ENCODE measurements around the gene FN3KRP. TPM values are rescaled to one million over a fixed set of nuclear protein-coding genes. Genes with fewer than 3 reads are reported as not detected.

Gene FN3KRP
- total and polyA plus RNA-seq, 2 donors = 19.4 to 40.9 TPM

DNA sequence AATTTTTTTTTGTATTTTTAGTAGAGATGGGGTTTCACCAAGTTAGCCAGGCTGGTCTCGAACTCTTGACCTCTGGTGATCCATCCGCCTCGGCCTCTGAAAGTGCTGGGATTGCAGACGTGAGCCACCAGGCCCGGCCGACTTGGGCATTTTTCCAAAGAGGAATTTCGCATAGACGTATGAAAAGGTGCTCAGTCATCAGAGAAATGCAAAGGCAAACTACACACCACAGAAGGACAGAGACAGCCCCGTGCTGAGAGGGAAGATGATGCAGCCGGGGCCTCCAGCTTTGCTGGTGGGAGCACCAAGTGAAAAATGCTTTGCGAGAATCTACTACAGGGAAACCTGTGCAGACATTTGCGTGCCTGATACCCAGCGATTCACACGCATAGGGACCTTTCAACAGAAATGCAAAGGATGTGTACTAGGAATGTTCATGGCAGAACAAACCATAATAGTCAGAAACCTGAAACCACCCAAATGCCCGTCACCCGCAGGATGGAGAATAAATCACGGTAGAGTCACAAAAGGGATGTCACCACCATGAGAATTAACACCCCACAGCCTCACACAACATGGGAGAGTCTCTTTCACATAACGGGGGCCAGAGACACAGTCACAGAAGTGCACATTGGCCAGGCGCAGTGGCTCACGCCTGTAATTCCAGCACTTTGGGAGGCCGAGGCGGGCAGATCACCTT lies 23.2 kb upstream of the FN3KRP start:
- 94% methylated on average over 22 of the region's 22 CpGs for WGBS
- H3K27ac ChIP-seq (ENCODE audit: low read depth) = no peak overlapping the region
- H3K36me3 ChIP-seq (ENCODE audit: insufficient read depth) = no peaks in the 10 kb centered on the region
- no peak overlapping the region for H3K4me3 ChIP-seq (ENCODE audit: low read depth, low read length)
- DNase-seq (ENCODE audit: extremely low spot score) = no peak
- H3K4me1 ChIP-seq (ENCODE audit: insufficient read depth) = no peaks in the 10 kb centered on the region

DNA sequence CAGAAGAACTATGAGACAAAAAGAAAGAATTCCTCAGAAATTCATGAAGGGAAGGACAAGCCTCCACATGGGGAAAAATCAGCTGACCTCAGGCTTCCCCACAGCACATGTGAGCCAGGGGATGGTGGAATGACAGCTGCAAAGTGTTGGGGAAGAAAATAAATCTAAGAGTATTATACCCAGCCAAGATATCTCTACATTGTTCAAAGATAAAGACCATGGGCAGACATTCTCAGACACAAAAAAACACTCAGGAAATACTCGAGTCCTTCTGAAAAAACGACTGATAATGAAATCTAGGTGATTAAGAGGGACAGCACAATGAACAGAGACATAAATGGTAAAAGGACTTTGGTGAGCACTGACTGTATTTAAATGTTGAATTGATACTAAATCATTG lies 21.9 kb upstream of the FN3KRP start:
- Histone ChIP-seq H3K27ac (ENCODE audit: low read depth) (no peak overlapping the region), H3K36me3 (ENCODE audit: insufficient read depth) (no peaks in the 10 kb centered on the region), H3K4me1 (ENCODE audit: insufficient read depth) (no peaks in the 10 kb centered on the region), H3K4me3 (ENCODE audit: low read depth, low read length) (no peak overlapping the region)
- DNase-seq (ENCODE audit: extremely low spot score) = no peak
- WGBS = 76% methylated on average over 2 of the region's 2 CpGs

DNA sequence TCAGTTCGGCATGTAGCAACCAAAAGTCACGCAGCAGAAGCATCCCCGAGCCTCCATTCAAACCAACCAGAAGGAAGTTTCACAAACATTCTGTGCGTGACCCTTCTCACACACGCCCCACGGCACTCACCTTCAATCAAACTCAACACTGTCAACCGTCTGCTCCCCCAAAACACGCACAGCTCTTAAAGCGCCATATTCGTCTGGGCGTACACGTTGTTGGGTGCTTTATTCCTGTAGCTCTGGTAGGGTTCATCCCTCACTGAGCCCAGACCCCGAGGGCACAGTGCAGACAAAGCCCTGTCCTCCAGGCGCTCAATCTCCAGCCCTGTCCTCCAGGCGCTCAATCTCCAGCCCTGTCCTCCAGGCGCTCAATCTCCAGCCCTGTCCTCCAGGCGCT lies 20.2 kb upstream of the FN3KRP start:
- Histone ChIP-seq H3K27ac (ENCODE audit: low read depth) (no peak overlapping the region), H3K4me3 (ENCODE audit: low read depth, low read length) (no peak overlapping the region), H3K4me1 (ENCODE audit: insufficient read depth) (no peaks in the 10 kb centered on the region), H3K36me3 (ENCODE audit: insufficient read depth) (no peaks in the 10 kb centered on the region)
- 96% methylated on average over 16 of the region's 17 CpGs for WGBS
- no peak for DNase-seq (ENCODE audit: extremely low spot score)

DNA sequence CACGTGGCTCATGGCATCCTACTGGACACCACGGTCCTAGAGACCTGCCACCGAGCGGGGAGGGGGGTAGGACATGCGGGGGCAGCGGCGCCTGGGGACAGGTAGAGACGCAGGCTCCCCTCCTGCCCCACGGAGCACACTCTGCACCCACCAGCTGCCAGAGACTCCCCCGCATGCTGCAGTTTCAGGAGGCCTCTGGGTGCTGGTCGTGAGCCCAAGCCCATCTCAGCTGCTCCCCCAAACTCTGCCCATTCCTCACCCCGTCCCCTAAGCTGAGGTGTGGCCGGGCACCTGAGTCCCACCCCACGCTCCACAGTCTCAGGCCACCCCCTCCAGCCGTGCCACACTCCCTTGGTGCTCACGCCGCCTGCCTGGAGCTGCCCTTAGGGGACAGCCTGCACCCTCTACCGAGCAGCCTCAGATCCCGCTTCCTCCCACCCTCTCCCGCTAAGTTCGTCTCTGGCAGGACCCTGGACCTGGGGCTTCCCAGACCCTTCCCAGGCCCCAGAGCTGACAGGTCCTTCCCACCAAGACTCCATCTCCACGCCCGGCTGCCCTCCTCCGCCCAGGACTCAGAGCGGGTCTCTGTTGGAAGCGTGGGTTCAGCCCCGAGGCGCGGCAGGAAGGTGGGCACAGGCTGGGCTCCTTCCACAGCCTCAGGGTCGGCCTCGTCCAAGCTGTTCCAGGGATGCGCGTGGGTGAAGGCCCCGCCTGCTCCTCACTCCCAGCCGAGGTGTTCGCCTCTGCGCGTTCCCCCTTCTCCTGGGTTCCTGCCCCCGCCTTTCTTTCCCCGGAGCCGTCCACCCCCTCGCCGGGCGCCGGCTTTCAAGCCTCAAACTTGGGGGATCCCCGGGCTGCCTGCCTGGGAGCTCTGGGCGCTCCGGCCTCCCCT lies 19.3 kb upstream of the FN3KRP start:
- no peak for DNase-seq (ENCODE audit: extremely low spot score)
- Histone ChIP-seq H3K4me3 (ENCODE audit: low read depth, low read length) (peak overlapping the region; percentile 89), H3K4me1 (ENCODE audit: insufficient read depth) (no peaks in the 10 kb centered on the region), H3K27ac (ENCODE audit: low read depth) (no peak overlapping the region), H3K36me3 (ENCODE audit: insufficient read depth) (no peaks in the 10 kb centered on the region)
- 29% methylated on average over 48 of the region's 48 CpGs for WGBS

DNA sequence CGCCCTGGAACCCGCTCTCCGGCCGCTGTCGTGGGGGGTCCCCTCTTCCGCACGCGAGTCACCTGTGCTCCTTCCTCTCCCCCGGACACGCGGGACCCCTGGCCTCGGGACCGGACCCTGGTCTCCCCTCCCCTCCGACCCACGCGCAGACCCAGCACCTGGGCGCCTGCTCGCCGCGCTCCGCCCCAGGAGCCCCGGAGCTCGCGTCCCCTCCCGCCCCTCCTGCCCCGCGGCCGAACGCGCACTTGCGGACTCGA lies 18.8 kb upstream of the FN3KRP start:
- under 1% methylated on average over 32 of the region's 32 CpGs for WGBS
- no peak for DNase-seq (ENCODE audit: extremely low spot score)
- Histone ChIP-seq H3K36me3 (ENCODE audit: insufficient read depth) (no peaks in the 10 kb centered on the region), H3K27ac (ENCODE audit: low read depth) (no peak overlapping the region), H3K4me3 (ENCODE audit: low read depth, low read length) (peak overlapping the region; percentile 89), H3K4me1 (ENCODE audit: insufficient read depth) (no peaks in the 10 kb centered on the region)

DNA sequence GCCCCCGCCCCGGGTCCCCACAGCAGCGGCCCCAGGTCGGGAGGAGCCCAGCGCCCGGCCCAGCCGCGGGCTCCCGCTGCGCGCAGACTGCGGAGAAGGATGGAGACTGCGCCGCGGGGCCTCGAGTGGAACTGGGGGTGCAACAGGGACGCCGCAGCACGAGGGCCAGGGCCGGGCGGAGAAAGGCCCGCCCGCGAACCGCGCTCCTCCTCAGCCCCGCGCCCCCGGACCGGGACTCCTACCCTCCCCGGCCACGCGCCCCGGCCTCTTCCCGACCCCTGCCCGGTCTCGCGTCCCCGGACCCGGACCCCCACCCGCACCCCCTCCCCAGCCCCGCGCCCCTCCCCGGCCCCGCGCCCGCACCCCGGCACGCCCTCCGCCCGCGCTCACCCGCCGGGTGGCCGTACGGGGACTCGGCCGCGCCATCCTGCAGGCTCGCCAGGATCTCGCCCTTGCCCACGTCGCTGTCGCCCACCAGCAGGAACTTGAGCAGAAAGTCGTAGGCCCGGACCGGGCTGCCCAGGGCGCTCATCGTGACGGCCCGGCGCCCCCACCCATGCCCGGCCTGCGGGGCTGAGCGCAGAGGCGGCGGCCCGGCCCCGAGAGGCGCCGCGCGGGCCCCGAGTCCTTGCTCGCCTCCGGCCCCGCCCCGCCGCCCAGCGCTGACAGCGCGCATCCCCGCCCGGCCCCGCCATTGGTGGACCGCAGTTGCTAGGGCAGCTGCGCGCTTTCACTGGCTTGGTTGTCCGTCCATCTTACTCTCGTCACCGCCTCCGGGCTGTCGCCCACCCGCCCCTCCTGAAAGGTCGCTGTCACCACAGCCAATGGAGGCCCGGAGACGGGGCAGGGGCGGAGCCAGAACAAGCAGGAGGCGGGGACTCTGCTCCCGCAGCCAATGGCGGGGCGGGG lies 18.2 kb upstream of the FN3KRP start, which contains the start of gene RAB40B:
Gene RAB40B, minus strand, starts transcription at position 634 of the 909 bp plus-strand sequence. Its CDS starts 102 bp downstream, at position 532.
- Histone ChIP-seq H3K4me1 (ENCODE audit: insufficient read depth) (no peaks in the 10 kb centered on the region), H3K4me3 (ENCODE audit: low read depth, low read length) (peak within 1 kb of the TSS; percentile 89), H3K36me3 (ENCODE audit: insufficient read depth) (no peaks in the 10 kb centered on the region), H3K27ac (ENCODE audit: low read depth) (no peak within 1 kb of the TSS)
- DNase-seq (ENCODE audit: extremely low spot score) = peak; percentile 95
- 1% methylated on average over 112 of the region's 112 CpGs for WGBS

DNA sequence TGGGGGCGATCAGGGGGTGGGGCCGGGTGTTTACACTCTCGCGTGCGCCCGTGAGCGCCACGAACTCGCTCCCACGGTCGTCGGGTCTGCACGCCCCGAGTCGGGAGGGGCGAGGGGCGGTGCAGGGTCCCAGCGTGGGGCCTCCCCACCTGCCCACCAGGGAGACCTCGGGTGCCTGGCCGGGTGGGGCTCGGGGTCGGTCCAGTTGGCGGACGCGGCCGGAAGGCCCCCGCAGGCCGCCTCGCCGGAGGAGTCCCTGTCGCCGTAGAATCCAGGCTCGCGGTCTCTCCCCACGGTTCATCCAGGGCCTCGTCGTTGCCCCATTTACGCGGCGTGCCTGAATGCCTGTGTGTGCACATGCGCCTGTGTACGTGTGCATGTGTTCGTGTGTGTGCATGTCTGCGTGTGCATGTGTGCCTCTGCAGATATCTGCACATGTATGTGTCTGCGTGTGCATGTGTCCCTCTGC lies 17.5 kb upstream of the FN3KRP start:
- Histone ChIP-seq H3K4me1 (ENCODE audit: insufficient read depth) (no peaks in the 10 kb centered on the region), H3K27ac (ENCODE audit: low read depth) (no peak overlapping the region), H3K36me3 (ENCODE audit: insufficient read depth) (no peaks in the 10 kb centered on the region), H3K4me3 (ENCODE audit: low read depth, low read length) (peak overlapping the region; percentile 55)
- no peak for DNase-seq (ENCODE audit: extremely low spot score)
- WGBS = 5% methylated on average over 45 of the region's 45 CpGs

- DNase-seq (ENCODE audit: extremely low spot score) = no peak
- Histone ChIP-seq H3K36me3 (ENCODE audit: insufficient read depth) (no peaks in the 10 kb centered on the region), H3K4me1 (ENCODE audit: insufficient read depth) (no peaks in the 10 kb centered on the region), H3K4me3 (ENCODE audit: low read depth, low read length) (no peak overlapping the region), H3K27ac (ENCODE audit: low read depth) (no peak overlapping the region)
- WGBS = 82% methylated on average over 13 of the region's 13 CpGs
Measured at GRCh38 chr17:82699551-82699950, 17.0 kb upstream of the FN3KRP start.

- Histone ChIP-seq H3K4me1 (ENCODE audit: insufficient read depth) (no peaks in the 10 kb centered on the region), H3K27ac (ENCODE audit: low read depth) (no peak overlapping the region), H3K4me3 (ENCODE audit: low read depth, low read length) (no peak overlapping the region), H3K36me3 (ENCODE audit: insufficient read depth) (no peaks in the 10 kb centered on the region)
- WGBS = 37% methylated on average over 20 of the region's 20 CpGs
- peak; percentile 32 for DNase-seq (ENCODE audit: extremely low spot score)
Measured at GRCh38 chr17:82702231-82702927, 14.1 kb upstream of the FN3KRP start.

DNA sequence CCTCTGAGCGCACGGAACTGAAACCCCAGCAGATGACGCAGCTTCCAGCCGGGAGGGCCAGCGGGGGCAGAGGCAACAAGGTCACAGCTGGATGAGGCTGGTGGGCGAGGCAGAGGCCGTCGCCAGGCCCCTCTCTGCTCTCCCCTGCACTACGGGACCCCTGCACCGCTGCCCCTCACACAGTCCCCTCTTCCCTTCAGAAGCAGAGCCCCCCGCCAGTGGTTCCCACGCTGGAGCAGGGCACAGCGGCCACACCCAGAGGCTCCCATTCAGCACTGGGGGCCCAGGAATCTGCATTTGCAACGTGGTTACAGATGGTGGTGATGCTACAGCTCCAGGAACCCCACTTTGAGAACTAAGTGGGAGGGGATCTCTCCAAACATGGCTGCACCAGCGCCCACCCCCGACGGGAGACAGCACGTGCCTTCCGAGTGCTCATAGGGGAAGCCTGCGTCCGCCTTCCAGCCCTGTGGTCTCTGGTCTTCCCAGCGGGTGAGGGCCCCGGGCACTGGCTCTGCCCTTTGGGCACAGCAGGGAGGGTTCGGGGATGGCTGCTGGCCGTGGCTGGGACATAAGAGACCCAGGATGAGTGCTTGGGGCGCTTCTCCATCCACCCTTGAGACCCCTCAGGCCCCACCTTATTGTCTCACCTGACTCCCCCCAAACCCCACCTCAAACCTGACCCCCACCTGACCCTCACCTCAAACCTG lies 13.3 kb upstream of the FN3KRP start:
- no peaks in the 10 kb centered on the region for H3K4me1 ChIP-seq (ENCODE audit: insufficient read depth)
- 79% methylated on average over 26 of the region's 26 CpGs for WGBS
- H3K4me3 ChIP-seq (ENCODE audit: low read depth, low read length) = no peak overlapping the region
- H3K36me3 ChIP-seq (ENCODE audit: insufficient read depth) = no peaks in the 10 kb centered on the region
- H3K27ac ChIP-seq (ENCODE audit: low read depth) = no peak overlapping the region
- DNase-seq (ENCODE audit: extremely low spot score) = no peak

DNA sequence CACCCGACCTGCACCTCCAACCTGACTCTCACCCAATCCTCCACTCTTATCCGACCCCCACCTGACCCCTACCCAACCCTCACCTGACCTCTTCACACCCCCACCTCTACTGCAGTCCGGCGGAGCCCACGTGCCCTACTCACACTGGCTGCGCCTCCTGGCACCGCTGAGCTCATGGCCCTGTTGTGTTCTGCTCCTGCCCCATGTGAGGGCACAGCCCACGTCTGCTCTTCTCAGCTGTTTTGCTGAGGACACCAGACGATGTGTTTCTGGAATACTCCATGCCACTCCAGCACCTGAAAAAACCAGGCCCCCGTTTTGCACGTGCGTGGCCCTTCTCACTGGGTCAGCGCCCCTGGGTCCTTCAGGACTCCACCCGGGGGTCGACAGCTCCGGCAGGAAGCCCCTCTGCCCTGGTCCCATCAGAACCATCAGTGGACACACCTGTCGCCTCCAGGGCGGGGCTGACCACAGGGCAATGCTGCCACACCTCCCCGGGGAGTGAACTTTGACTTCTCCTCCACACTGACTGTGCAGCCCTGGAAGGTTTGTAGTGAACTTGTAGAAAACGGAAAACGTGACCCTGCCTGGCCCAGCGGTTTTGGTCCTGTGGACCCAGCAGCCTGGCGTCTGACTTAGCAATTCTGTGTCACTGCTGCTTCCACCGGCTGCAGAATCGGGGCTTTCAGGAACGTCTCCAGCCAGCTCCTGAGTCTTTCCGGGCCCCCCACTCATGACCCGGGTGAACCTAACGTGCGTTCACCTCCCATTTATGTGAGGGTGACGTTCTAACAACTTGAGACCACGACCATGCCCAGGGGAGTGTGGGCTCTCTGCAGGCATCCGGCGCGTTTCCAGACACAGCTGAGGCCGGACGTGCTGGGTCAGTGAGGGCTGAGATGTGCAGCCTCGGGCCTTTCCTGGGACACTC lies 12.3 kb upstream of the FN3KRP start:
- no peak overlapping the region for H3K27ac ChIP-seq (ENCODE audit: low read depth)
- no peak for DNase-seq (ENCODE audit: extremely low spot score)
- no peak overlapping the region for H3K4me3 ChIP-seq (ENCODE audit: low read depth, low read length)
- H3K36me3 ChIP-seq (ENCODE audit: insufficient read depth) = no peaks in the 10 kb centered on the region
- no peaks in the 10 kb centered on the region for H3K4me1 ChIP-seq (ENCODE audit: insufficient read depth)
- 76% methylated on average over 38 of the region's 38 CpGs for WGBS

- Histone ChIP-seq H3K4me1 (ENCODE audit: insufficient read depth) (no peaks in the 10 kb centered on the region), H3K36me3 (ENCODE audit: insufficient read depth) (no peaks in the 10 kb centered on the region), H3K27ac (ENCODE audit: low read depth) (no peak overlapping the region), H3K4me3 (ENCODE audit: low read depth, low read length) (no peak overlapping the region)
- no peak for DNase-seq (ENCODE audit: extremely low spot score)
- 80% methylated on average over 13 of the region's 13 CpGs for WGBS
Measured at GRCh38 chr17:82704886-82705285, 11.6 kb upstream of the FN3KRP start.

Data from urinary bladder (tissue), 4 donors.